ENCODE measurements around the gene HSPB8. TPM values are rescaled to one million over a fixed set of nuclear protein-coding genes. Genes with fewer than 3 reads are reported as not detected.

Gene HSPB8
- total RNA-seq, 1 experiment from 2014 or later: 6.7 TPM

DNA sequence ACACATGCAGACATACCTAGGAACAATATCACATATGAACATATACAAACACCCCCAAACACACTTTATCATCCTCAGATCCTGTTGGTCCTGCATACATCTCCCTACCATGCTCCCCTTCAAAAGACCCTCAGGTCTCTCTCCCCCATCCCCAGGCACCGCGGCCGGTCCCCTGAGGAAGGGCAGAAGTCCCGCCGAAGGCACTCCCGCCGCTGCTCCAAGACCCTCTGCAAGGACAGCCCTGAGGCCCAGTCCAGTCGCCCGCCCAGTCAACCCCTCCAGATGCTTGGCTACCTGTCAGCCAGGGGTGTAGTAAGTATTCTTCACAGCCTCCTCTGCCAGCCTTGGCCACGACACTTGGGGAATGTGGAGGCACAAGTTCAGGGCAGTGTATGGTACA is 48.2 kb upstream of the HSPB8 start (continued):
- TF ChIP-seq, protein P1, sequence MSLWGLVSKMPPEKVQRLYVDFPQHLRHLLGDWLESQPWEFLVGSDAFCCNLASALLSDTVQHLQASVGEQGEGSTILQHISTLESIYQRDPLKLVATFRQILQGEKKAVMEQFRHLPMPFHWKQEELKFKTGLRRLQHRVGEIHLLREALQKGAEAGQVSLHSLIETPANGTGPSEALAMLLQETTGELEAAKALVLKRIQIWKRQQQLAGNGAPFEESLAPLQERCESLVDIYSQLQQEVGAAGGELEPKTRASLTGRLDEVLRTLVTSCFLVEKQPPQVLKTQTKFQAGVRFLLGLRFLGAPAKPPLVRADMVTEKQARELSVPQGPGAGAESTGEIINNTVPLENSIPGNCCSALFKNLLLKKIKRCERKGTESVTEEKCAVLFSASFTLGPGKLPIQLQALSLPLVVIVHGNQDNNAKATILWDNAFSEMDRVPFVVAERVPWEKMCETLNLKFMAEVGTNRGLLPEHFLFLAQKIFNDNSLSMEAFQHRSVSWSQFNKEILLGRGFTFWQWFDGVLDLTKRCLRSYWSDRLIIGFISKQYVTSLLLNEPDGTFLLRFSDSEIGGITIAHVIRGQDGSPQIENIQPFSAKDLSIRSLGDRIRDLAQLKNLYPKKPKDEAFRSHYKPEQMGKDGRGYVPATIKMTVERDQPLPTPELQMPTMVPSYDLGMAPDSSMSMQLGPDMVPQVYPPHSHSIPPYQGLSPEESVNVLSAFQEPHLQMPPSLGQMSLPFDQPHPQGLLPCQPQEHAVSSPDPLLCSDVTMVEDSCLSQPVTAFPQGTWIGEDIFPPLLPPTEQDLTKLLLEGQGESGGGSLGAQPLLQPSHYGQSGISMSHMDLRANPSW (CRISPR knock-in tag; conservative IDR thresholded peaks at IDR 0.05; ENCODE audit: low read depth): no peak
- TF ChIP-seq TEAD1 (CRISPR knock-in tag; IDR thresholded peaks at IDR 0.05) (no peak), MYBL2 (CRISPR knock-in tag; IDR thresholded peaks at IDR 0.05) (no peak)

DNA sequence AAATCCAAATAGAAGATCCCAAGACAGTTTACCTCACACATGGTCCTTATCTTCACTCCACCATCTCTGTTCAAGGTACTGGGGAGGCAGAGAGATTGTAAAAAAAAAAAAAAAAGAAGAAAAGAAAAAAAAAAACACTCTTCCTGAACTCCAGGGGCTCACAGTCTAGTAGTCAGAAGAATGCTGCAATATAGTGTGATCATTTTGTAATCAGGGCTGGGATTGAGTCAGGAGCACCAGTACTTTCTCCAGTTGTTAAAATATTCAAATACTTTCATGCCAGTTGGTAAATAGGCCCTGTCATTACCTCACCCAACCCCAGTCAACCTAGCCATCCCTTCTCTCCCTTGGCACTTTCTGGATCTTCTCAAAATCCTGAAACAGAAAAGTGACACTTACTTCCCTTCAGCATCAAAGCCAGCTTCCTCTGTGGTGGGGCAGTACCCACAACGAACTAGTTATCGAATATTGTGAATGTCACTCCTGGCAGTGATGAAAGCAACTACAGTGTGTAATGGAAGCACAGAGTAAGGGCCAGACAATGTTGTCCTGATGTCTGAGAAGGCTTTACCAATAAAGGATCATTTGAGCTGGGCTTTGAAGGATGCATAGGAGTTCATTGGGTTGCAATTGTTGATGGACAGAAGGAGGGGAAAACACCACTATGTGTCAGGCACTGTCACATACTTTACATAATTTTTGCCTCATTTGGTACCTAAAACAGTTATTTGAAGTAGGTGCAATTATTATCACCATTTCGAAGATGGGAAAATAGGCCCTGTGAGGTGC is 44.3 kb upstream of the HSPB8 start:
- CTCF ChIA-PET: no interaction called here
- Mint-ChIP-seq H3K4me1 (no peaks in the 10 kb centered on the region), H3K36me3 (peaks cover 55% of the 10 kb centered on the region), H3K4me3 (no peak overlapping the region), H3K27ac (no peak overlapping the region), H3K9me3 (peaks cover 57% of the 10 kb centered on the region), H3K27me3 (ENCODE audit: low read depth) (peaks cover 3% of the 10 kb centered on the region; the same call in 1 of the 2 replicates)
- ATAC-seq (no peak), DNase-seq (ENCODE audit: low spot score) (no peak)
- POLR2A ChIA-PET: no interaction called here
- TF ChIP-seq ESRRA (CRISPR knock-in tag; IDR thresholded peaks at IDR 0.05; ENCODE audit: borderline replicate concordance) (no peak), NFYB (CRISPR knock-in tag; conservative IDR thresholded peaks at IDR 0.05; ENCODE audit: low read depth) (no peak), ZNF423 (CRISPR knock-in tag; IDR thresholded peaks at IDR 0.05) (no peak), FOXJ3 (CRISPR knock-in tag; IDR thresholded peaks at IDR 0.05; ENCODE audit: borderline replicate concordance) (no peak), SOX15 (CRISPR knock-in tag; IDR thresholded peaks at IDR 0.05) (no peak), GRHL2 (CRISPR knock-in tag; IDR thresholded peaks at IDR 0.05; ENCODE audit: insufficient replicate concordance, severe bottlenecking) (no peak), GABPB1 (CRISPR knock-in tag; IDR thresholded peaks at IDR 0.05) (no peak), ZNF317 (CRISPR knock-in tag; IDR thresholded peaks at IDR 0.05; ENCODE audit: borderline replicate concordance, low read depth) (no peak), KAT7 (CRISPR knock-in tag; IDR thresholded peaks at IDR 0.05; ENCODE audit: borderline replicate concordance) (no peak), PRRX2 (CRISPR knock-in tag; IDR thresholded peaks at IDR 0.05) (no peak), NR2C2 (CRISPR knock-in tag; IDR thresholded peaks at IDR 0.05) (no peak), ETV6 (CRISPR knock-in tag; IDR thresholded peaks at IDR 0.05) (no peak), ELF4 (CRISPR knock-in tag; IDR thresholded peaks at IDR 0.05; ENCODE audit: low read depth) (no peak)
- TF ChIP-seq, protein P2, sequence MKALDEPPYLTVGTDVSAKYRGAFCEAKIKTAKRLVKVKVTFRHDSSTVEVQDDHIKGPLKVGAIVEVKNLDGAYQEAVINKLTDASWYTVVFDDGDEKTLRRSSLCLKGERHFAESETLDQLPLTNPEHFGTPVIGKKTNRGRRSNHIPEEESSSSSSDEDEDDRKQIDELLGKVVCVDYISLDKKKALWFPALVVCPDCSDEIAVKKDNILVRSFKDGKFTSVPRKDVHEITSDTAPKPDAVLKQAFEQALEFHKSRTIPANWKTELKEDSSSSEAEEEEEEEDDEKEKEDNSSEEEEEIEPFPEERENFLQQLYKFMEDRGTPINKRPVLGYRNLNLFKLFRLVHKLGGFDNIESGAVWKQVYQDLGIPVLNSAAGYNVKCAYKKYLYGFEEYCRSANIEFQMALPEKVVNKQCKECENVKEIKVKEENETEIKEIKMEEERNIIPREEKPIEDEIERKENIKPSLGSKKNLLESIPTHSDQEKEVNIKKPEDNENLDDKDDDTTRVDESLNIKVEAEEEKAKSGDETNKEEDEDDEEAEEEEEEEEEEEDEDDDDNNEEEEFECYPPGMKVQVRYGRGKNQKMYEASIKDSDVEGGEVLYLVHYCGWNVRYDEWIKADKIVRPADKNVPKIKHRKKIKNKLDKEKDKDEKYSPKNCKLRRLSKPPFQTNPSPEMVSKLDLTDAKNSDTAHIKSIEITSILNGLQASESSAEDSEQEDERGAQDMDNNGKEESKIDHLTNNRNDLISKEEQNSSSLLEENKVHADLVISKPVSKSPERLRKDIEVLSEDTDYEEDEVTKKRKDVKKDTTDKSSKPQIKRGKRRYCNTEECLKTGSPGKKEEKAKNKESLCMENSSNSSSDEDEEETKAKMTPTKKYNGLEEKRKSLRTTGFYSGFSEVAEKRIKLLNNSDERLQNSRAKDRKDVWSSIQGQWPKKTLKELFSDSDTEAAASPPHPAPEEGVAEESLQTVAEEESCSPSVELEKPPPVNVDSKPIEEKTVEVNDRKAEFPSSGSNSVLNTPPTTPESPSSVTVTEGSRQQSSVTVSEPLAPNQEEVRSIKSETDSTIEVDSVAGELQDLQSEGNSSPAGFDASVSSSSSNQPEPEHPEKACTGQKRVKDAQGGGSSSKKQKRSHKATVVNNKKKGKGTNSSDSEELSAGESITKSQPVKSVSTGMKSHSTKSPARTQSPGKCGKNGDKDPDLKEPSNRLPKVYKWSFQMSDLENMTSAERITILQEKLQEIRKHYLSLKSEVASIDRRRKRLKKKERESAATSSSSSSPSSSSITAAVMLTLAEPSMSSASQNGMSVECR (CRISPR knock-in tag; IDR thresholded peaks at IDR 0.05; ENCODE audit: borderline replicate concordance): no peak
- TF ChIP-seq, protein P3, sequence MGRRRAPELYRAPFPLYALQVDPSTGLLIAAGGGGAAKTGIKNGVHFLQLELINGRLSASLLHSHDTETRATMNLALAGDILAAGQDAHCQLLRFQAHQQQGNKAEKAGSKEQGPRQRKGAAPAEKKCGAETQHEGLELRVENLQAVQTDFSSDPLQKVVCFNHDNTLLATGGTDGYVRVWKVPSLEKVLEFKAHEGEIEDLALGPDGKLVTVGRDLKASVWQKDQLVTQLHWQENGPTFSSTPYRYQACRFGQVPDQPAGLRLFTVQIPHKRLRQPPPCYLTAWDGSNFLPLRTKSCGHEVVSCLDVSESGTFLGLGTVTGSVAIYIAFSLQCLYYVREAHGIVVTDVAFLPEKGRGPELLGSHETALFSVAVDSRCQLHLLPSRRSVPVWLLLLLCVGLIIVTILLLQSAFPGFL (CRISPR knock-in tag; IDR thresholded peaks at IDR 0.05; ENCODE audit: borderline replicate concordance): no peak
- TF ChIP-seq, protein P4, sequence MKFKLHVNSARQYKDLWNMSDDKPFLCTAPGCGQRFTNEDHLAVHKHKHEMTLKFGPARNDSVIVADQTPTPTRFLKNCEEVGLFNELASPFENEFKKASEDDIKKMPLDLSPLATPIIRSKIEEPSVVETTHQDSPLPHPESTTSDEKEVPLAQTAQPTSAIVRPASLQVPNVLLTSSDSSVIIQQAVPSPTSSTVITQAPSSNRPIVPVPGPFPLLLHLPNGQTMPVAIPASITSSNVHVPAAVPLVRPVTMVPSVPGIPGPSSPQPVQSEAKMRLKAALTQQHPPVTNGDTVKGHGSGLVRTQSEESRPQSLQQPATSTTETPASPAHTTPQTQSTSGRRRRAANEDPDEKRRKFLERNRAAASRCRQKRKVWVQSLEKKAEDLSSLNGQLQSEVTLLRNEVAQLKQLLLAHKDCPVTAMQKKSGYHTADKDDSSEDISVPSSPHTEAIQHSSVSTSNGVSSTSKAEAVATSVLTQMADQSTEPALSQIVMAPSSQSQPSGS (CRISPR knock-in tag; IDR thresholded peaks at IDR 0.05; ENCODE audit: borderline replicate concordance, low read depth): no peak
- TF ChIP-seq, protein P5, sequence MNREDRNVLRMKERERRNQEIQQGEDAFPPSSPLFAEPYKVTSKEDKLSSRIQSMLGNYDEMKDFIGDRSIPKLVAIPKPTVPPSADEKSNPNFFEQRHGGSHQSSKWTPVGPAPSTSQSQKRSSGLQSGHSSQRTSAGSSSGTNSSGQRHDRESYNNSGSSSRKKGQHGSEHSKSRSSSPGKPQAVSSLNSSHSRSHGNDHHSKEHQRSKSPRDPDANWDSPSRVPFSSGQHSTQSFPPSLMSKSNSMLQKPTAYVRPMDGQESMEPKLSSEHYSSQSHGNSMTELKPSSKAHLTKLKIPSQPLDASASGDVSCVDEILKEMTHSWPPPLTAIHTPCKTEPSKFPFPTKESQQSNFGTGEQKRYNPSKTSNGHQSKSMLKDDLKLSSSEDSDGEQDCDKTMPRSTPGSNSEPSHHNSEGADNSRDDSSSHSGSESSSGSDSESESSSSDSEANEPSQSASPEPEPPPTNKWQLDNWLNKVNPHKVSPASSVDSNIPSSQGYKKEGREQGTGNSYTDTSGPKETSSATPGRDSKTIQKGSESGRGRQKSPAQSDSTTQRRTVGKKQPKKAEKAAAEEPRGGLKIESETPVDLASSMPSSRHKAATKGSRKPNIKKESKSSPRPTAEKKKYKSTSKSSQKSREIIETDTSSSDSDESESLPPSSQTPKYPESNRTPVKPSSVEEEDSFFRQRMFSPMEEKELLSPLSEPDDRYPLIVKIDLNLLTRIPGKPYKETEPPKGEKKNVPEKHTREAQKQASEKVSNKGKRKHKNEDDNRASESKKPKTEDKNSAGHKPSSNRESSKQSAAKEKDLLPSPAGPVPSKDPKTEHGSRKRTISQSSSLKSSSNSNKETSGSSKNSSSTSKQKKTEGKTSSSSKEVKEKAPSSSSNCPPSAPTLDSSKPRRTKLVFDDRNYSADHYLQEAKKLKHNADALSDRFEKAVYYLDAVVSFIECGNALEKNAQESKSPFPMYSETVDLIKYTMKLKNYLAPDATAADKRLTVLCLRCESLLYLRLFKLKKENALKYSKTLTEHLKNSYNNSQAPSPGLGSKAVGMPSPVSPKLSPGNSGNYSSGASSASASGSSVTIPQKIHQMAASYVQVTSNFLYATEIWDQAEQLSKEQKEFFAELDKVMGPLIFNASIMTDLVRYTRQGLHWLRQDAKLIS (CRISPR knock-in tag; IDR thresholded peaks at IDR 0.05; ENCODE audit: borderline replicate concordance): no peak
- TF ChIP-seq, protein P6, sequence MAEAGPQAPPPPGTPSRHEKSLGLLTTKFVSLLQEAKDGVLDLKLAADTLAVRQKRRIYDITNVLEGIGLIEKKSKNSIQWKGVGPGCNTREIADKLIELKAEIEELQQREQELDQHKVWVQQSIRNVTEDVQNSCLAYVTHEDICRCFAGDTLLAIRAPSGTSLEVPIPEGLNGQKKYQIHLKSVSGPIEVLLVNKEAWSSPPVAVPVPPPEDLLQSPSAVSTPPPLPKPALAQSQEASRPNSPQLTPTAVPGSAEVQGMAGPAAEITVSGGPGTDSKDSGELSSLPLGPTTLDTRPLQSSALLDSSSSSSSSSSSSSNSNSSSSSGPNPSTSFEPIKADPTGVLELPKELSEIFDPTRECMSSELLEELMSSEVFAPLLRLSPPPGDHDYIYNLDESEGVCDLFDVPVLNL (CRISPR knock-in tag; IDR thresholded peaks at IDR 0.05; ENCODE audit: borderline replicate concordance, low read depth): no peak

All from WTC11 (cell line).